CD4-positive, CD25-positive, alpha-beta regulatory T cell (primary cell): Measurements from ENCODE around the gene SWT1. TPM values are rescaled to one million over a fixed set of nuclear protein-coding genes. Genes with fewer than 3 reads are reported as not detected.
"Not testable (repeated sequence)": the region's sequence is repeated elsewhere in the genome, so short reads cannot be mapped to it uniquely, and the experiment has no call there.

ENCODE experiments used
- ATAC-seq, 2 donors: fragments of 150-1000 bp; cut with Tn5 transposase; one replicate each; pipeline ENCODE4 v1.10.0; 2021; ENCODE audit warnings: low read depth in 2 of 2, moderate number of reproducible peaks in 2 of 2, moderate library complexity in 1 of 2
- DNase-seq, 3 donors: peaks; one replicate each; pipeline versions ENCODE4 v3.0.0 to v3.0.0-alpha.2; 2012 to 2022; ENCODE audit warnings: mixed read lengths in 1 of 3
- H3K27ac ChIP-seq: one replicate; pipeline ENCODE4 v1.7.0; 2013; ENCODE audit warnings: mild to moderate bottlenecking, low read length; ENCODE audit not compliant: insufficient read depth, poor library complexity, severe bottlenecking
- H3K27me3 ChIP-seq: one replicate; pipeline ENCODE4 v1.7.0; 2013; ENCODE audit warnings: low read length; ENCODE audit not compliant: control insufficient read depth, insufficient read depth
- H3K36me3 ChIP-seq: one replicate; pipeline ENCODE4 v1.7.0; 2013; ENCODE audit warnings: mild to moderate bottlenecking, low read length, moderate library complexity; ENCODE audit not compliant: control insufficient read depth, insufficient read depth
- H3K4me1 ChIP-seq: 2 replicates; pipeline ENCODE4 v1.7.0; 2013; ENCODE audit warnings: mild to moderate bottlenecking, low read length; ENCODE audit not compliant: insufficient read depth, control insufficient read depth, poor library complexity, severe bottlenecking
- H3K4me3 ChIP-seq: one replicate; pipeline ENCODE4 v1.7.0; 2013; ENCODE audit warnings: low read depth, mild to moderate bottlenecking, low read length, moderate library complexity
- H3K9me3 ChIP-seq, 2 experiments: 1 replicate in 1 of 2; 2 replicates in 1 of 2; pipeline ENCODE4 v1.7.0; 2013; ENCODE audit warnings: low read length in 2 of 2, mild to moderate bottlenecking in 1 of 2, moderate library complexity in 1 of 2; ENCODE audit not compliant: control insufficient read depth in 2 of 2
- H3K27ac Mint-ChIP-seq, 3 donors: one replicate each; pipeline ENCODE4 v1.8.0; 2020 to 2022; ENCODE audit warnings: mild to moderate bottlenecking in 3 of 3, mixed read lengths in 3 of 3, moderate library complexity in 2 of 3
- H3K27me3 Mint-ChIP-seq: one replicate; pipeline ENCODE4 v1.8.0; 2022; ENCODE audit warnings: mild to moderate bottlenecking, mixed read lengths
- H3K36me3 Mint-ChIP-seq: one replicate; pipeline ENCODE4 v1.8.0; 2020; ENCODE audit warnings: mixed read lengths
- H3K4me1 Mint-ChIP-seq, 4 donors: one replicate each; pipeline ENCODE4 v1.8.0; 2020 to 2022; ENCODE audit warnings: mixed read lengths in 4 of 4, mild to moderate bottlenecking in 1 of 4
- H3K4me3 Mint-ChIP-seq, 4 donors: one replicate each; pipeline ENCODE4 v1.8.0; 2020 to 2022; ENCODE audit warnings: mild to moderate bottlenecking in 4 of 4, mixed read lengths in 4 of 4, moderate library complexity in 3 of 4
- H3K9me3 Mint-ChIP-seq, 7 donors: one replicate each; pipeline ENCODE4 v1.8.0; 2020 to 2022; ENCODE audit warnings: mixed read lengths in 7 of 7, mild to moderate bottlenecking in 3 of 7, moderate library complexity in 2 of 7
- polyA plus RNA-seq, 4 donors: library from polyadenylated mRNA; unstranded; fragments of 300-500 nt; fragmentation: Illumina TruSeq; gene quantifications; one replicate each; pipeline ENCODE4 v1.2.3, GENCODE V29; 2021
- total RNA-seq: library from RNA; stranded (reverse); gene quantifications from one replicate; pipeline ENCODE4 v1.2.3, GENCODE V29; 2022

The SWT1 gene
- total and polyA plus RNA-seq, 5 donors from 2014 or later, result 6.0 to 9.8 (median 8.1) TPM

DNA sequence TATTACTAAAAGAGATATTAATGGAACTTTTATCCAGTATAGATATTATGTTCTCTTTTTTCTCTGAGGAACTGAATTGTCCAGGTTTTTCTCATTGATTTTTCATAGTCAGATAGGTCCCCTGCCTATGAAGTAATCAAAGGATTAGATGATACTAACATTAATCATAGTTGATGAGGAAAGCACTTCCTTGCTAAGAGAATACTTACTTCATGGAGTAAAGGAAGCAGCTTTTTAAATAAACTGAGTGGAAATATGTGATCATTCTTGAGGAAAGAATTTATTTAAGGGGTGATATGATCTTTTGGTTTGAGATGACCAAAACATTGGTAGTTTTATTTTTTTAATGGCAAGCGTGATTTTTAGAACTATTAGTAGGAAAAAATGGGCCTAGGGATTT, 58.9 kb downstream of the SWT1 start:
- Mint-ChIP-seq H3K27me3 (no peaks in the 10 kb centered on the region), H3K4me3 (no peak overlapping the region), H3K27ac (no peak overlapping the region), H3K9me3 (peaks cover 0 to 8% (median 3%) of the 10 kb centered on the region in 7 donors), H3K36me3 (peaks cover 22% of the 10 kb centered on the region), H3K4me1 (peaks cover 0 to 7% (median 3%) of the 10 kb centered on the region in 4 donors)
- Histone ChIP-seq H3K36me3 (no peaks in the 10 kb centered on the region), H3K4me1 (no peaks in the 10 kb centered on the region), H3K4me3 (no peak overlapping the region), H3K27me3 (no peaks in the 10 kb centered on the region), H3K27ac (no peak overlapping the region), H3K9me3 (no peaks in the 10 kb centered on the region)
- DNase-seq, result no peak
- no peak for ATAC-seq

- H3K36me3 Mint-ChIP-seq, result peaks cover 51% of the 10 kb centered on the region
- Histone ChIP-seq H3K36me3 (peaks cover 10% of the 10 kb centered on the region), H3K4me3 (no peak overlapping the region), H3K27me3 (no peaks in the 10 kb centered on the region), H3K27ac (no peak overlapping the region), H3K4me1 (no peaks in the 10 kb centered on the region), H3K9me3 (peaks cover 0 to 5% of the 10 kb centered on the region in 2 experiments)
- peaks cover 0 to 10% (median 5%) of the 10 kb centered on the region in 7 donors for H3K9me3 Mint-ChIP-seq
- H3K27ac Mint-ChIP-seq, result no peak overlapping the region
- H3K4me1 Mint-ChIP-seq, result peaks cover 2 to 9% (median 6%) of the 10 kb centered on the region in 4 donors
- ATAC-seq, result no peak
- peak overlapping the region in 1 of 4 donors; percentile 17 for H3K4me3 Mint-ChIP-seq
- no peak for DNase-seq
- H3K27me3 Mint-ChIP-seq, result no peaks in the 10 kb centered on the region
Observed at GRCh38 chr1:185224132-185224531, 67.2 kb downstream of the SWT1 start.

- Mint-ChIP-seq H3K4me3 (no peak overlapping the region), H3K27me3 (no peaks in the 10 kb centered on the region), H3K9me3 (peaks cover 0 to 10% (median 5%) of the 10 kb centered on the region in 7 donors), H3K27ac (no peak overlapping the region), H3K4me1 (peaks cover 0 to 7% (median 5%) of the 10 kb centered on the region in 4 donors), H3K36me3 (peaks cover 49% of the 10 kb centered on the region)
- ATAC-seq (no peak), DNase-seq (no peak)
- H3K4me3 ChIP-seq, result no peak overlapping the region
- no peak overlapping the region for H3K27ac ChIP-seq
- peaks cover 0 to 5% of the 10 kb centered on the region in 2 experiments for H3K9me3 ChIP-seq
- H3K36me3 ChIP-seq, result peaks cover 14% of the 10 kb centered on the region
- H3K4me1 ChIP-seq, result no peaks in the 10 kb centered on the region
- no peaks in the 10 kb centered on the region for H3K27me3 ChIP-seq
Observed at GRCh38 chr1:185227161-185227560, 70.2 kb downstream of the SWT1 start.

- Histone ChIP-seq H3K9me3 (peaks cover 0 to 4% of the 10 kb centered on the region in 2 experiments), H3K4me3 (no peak overlapping the region), H3K36me3 (peaks cover 6% of the 10 kb centered on the region), H3K27ac (no peak overlapping the region), H3K27me3 (no peaks in the 10 kb centered on the region), H3K4me1 (no peaks in the 10 kb centered on the region)
- Mint-ChIP-seq H3K27ac (peak overlapping the region in 2 of 3 donors; percentile 3 to 5), H3K27me3 (no peaks in the 10 kb centered on the region), H3K9me3 (peaks cover 0 to 10% (median 3%) of the 10 kb centered on the region in 7 donors), H3K36me3 (peaks cover 42% of the 10 kb centered on the region), H3K4me3 (no peak overlapping the region), H3K4me1 (peaks cover 0 to 7% (median 3%) of the 10 kb centered on the region in 4 donors)
- no peak for ATAC-seq
- DNase-seq, result no peak
Observed at GRCh38 chr1:185228979-185229378, 72.0 kb downstream of the SWT1 start.

GRCh38 chr1:185229981-185230380, 73.0 kb downstream of the SWT1 start:
- no peaks in the 10 kb centered on the region for H3K27me3 Mint-ChIP-seq
- no peak overlapping the region for H3K4me3 Mint-ChIP-seq
- H3K36me3 ChIP-seq, result peaks cover 4% of the 10 kb centered on the region
- no peak overlapping the region for H3K4me3 ChIP-seq
- no peaks in the 10 kb centered on the region for H3K4me1 ChIP-seq
- peaks cover 0 to 7% (median 3%) of the 10 kb centered on the region in 4 donors for H3K4me1 Mint-ChIP-seq
- no peak for ATAC-seq
- no peaks in the 10 kb centered on the region for H3K9me3 ChIP-seq
- no peak overlapping the region for H3K27ac ChIP-seq
- no peaks in the 10 kb centered on the region for H3K27me3 ChIP-seq
- H3K36me3 Mint-ChIP-seq, result peaks cover 42% of the 10 kb centered on the region
- H3K9me3 Mint-ChIP-seq, result peaks cover 0 to 2% (median under 1%) of the 10 kb centered on the region in 7 donors
- no peak overlapping the region for H3K27ac Mint-ChIP-seq
- DNase-seq, result no peak

DNA sequence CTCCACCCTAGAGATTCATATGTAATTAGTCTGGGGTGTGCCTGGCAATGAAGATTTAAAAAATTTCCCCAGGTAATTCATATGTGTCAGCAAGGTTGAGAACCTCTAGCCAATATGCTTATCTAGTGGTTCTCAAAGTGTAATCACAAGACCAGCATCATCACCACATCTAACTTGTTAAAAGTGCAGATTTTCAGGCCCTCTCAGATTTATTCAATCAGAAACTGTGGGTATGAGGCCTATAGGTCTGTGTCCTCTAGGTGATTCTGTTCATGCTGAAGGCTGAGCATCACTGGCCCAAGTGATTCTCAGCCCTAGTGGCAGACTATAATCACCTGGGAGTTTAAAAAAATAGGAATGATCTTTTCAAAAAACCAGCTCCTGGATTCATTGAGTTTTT, 75.9 kb downstream of the SWT1 start:
- no peaks in the 10 kb centered on the region for H3K27me3 Mint-ChIP-seq
- Histone ChIP-seq H3K27ac (no peak overlapping the region), H3K4me3 (no peak overlapping the region), H3K36me3 (peaks cover 4% of the 10 kb centered on the region), H3K4me1 (no peaks in the 10 kb centered on the region), H3K9me3 (no peaks in the 10 kb centered on the region), H3K27me3 (no peaks in the 10 kb centered on the region)
- DNase-seq (no peak), ATAC-seq (no peak)
- peaks cover 0 to 5% (median 2%) of the 10 kb centered on the region in 7 donors for H3K9me3 Mint-ChIP-seq
- H3K4me3 Mint-ChIP-seq, result no peak overlapping the region
- H3K4me1 Mint-ChIP-seq, result peaks cover 0 to 7% (median 2%) of the 10 kb centered on the region in 4 donors
- peaks cover 40% of the 10 kb centered on the region for H3K36me3 Mint-ChIP-seq
- no peak overlapping the region for H3K27ac Mint-ChIP-seq

DNA sequence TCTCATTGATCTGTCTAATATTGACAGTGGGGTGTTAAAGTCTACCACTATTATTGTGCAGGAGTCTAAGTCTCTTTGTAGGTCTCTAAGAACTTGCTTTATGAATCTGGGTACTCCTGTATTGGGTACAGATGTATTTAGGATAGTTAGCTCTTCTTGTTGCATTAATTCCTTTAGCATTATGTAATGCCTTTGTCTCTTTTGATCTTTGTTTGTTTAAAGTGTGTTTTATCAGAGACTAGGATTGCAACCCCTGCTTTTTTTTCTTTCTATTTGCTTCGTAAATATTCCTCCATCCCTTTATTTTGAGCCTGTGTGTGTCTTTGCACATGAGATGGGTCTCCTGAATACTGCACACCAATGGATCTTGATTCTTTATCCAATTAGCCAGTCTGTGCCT, 77.2 kb downstream of the SWT1 start:
- H3K36me3 Mint-ChIP-seq, result peaks cover 33% of the 10 kb centered on the region
- H3K4me3 Mint-ChIP-seq, H3K27me3 ChIP-seq, H3K27ac ChIP-seq, H3K4me3 ChIP-seq, H3K27me3 Mint-ChIP-seq, H3K9me3 Mint-ChIP-seq, ATAC-seq, H3K4me1 ChIP-seq, H3K36me3 ChIP-seq, H3K9me3 ChIP-seq, DNase-seq: not testable (repeated sequence)
- peak overlapping the region in 1 of 3 donors; percentile 71 for H3K27ac Mint-ChIP-seq
- H3K4me1 Mint-ChIP-seq, result peaks cover 8 to 10% (median 8%) of the 10 kb centered on the region in 4 donors

- not testable (repeated sequence) for H3K27ac ChIP-seq, H3K4me3 Mint-ChIP-seq
Observed at GRCh38 chr1:185237176-185237575, 80.2 kb downstream of the SWT1 start.

More at GRCh38 chr1:185237176-185237575, 80.2 kb downstream of the SWT1 start:
- H3K27me3 ChIP-seq, ATAC-seq, H3K9me3 Mint-ChIP-seq, H3K27me3 Mint-ChIP-seq, H3K36me3 ChIP-seq, H3K4me3 ChIP-seq, DNase-seq, H3K9me3 ChIP-seq: not testable (repeated sequence)
- H3K4me1 ChIP-seq, result peaks cover 22% of the 10 kb centered on the region
- peak overlapping the region in 1 of 3 donors; percentile 35 for H3K27ac Mint-ChIP-seq
- H3K4me1 Mint-ChIP-seq, result peaks cover 19 to 33% (median 26%) of the 10 kb centered on the region in 4 donors
- peaks cover 24% of the 10 kb centered on the region for H3K36me3 Mint-ChIP-seq
